ENCODE measurements around the gene OR4E2. TPM values are rescaled to one million over a fixed set of nuclear protein-coding genes. Genes with fewer than 3 reads are reported as not detected.

Gene OR4E2
- total RNA-seq, result not detected
- not detected for polyA plus RNA-seq
- long read RNA-seq, donor 1, result 0 reads
- long read RNA-seq, donor 2, result 0 reads
- long read RNA-seq, donor 3, result 0 reads
- long read RNA-seq, donor 4, result 0 reads
- long read RNA-seq, donor 5, result 0 reads

- Histone ChIP-seq H3K4me3 (no peak within 1 kb of the TSS), H3K36me3 (ENCODE audit: control insufficient read depth in 4 of 4, insufficient read depth in 4 of 4, low read length in 4 of 4) (no peaks in the 10 kb centered on the region), H3K9me3 (ENCODE audit: control insufficient read depth in 4 of 4, insufficient read depth in 3 of 4, low read length in 3 of 4) (peaks cover 0 to 6% (median 0%) of the 10 kb centered on the region in 4 donors), H3K27ac (ENCODE audit: low read depth in 1 of 2, low read length in 1 of 2) (no peak within 1 kb of the TSS), H3K4me1 (ENCODE audit: control insufficient read depth in 5 of 5, insufficient read depth in 5 of 5, low read length in 5 of 5) (peaks cover 0 to 5% (median 0%) of the 10 kb centered on the region in 5 donors), H3K27me3 (ENCODE audit: control insufficient read depth in 3 of 3, insufficient read depth in 3 of 3, low read length in 2 of 3) (peaks cover 0 to 2% (median 0%) of the 10 kb centered on the region in 3 donors), H3K9ac (ENCODE audit: insufficient read depth in 1 of 2, low read length in 2 of 2) (no peak within 1 kb of the TSS)
- 73 to 75% methylated on average over 2 of the region's 2 CpGs for WGBS, 2 donors
- DNase-seq (no peak), ATAC-seq (ENCODE audit: insufficient read depth, low FRiP score) (no peak)
- TF ChIP-seq CTCF (IDR thresholded peaks at IDR 0.05; ENCODE audit: control extremely low read depth, extremely low read depth), result no peak
These were observed at the start of gene OR4E2 for GRCh38 chr14:21653331-21653885. Gene OR4E2, plus strand, starts transcription at chr14:21653835. Its CDS starts 11,248 bp downstream, at chr14:21665083.

GRCh38 chr14:21612324-21612723 lies 41.3 kb upstream of the OR4E2 start:
- Histone ChIP-seq H3K4me1 (ENCODE audit: control insufficient read depth in 5 of 5, insufficient read depth in 5 of 5, low read length in 5 of 5) (no peaks in the 10 kb centered on the region), H3K9me3 (ENCODE audit: control insufficient read depth in 4 of 4, insufficient read depth in 3 of 4, low read length in 3 of 4) (no peaks in the 10 kb centered on the region), H3K27me3 (ENCODE audit: control insufficient read depth in 3 of 3, insufficient read depth in 3 of 3, low read length in 2 of 3) (no peaks in the 10 kb centered on the region), H3K27ac (ENCODE audit: low read depth in 1 of 2, low read length in 1 of 2) (no peak overlapping the region), H3K4me3 (no peak overlapping the region), H3K36me3 (ENCODE audit: control insufficient read depth in 4 of 4, insufficient read depth in 4 of 4, low read length in 4 of 4) (no peaks in the 10 kb centered on the region), H3K9ac (ENCODE audit: insufficient read depth in 1 of 2, low read length in 2 of 2) (no peak overlapping the region)
- WGBS, 2 donors, result 82 to 90% methylated on average over 6 of the region's 6 CpGs
- peak in 1 of 3 donors; percentile 1 for DNase-seq
- no peak for ATAC-seq (ENCODE audit: insufficient read depth, low FRiP score)
- no peak for TF ChIP-seq CTCF (IDR thresholded peaks at IDR 0.05; ENCODE audit: control extremely low read depth, extremely low read depth)

- DNase-seq (peak in 2 of 3 donors; percentile 2 to 52), ATAC-seq (ENCODE audit: insufficient read depth, low FRiP score) (no peak)
- Histone ChIP-seq H3K4me3 (no peak overlapping the region), H3K9ac (ENCODE audit: insufficient read depth in 1 of 2, low read length in 2 of 2) (no peak overlapping the region), H3K27me3 (ENCODE audit: control insufficient read depth in 3 of 3, insufficient read depth in 3 of 3, low read length in 2 of 3) (no peaks in the 10 kb centered on the region), H3K27ac (ENCODE audit: low read depth in 1 of 2, low read length in 1 of 2) (no peak overlapping the region), H3K4me1 (ENCODE audit: control insufficient read depth in 5 of 5, insufficient read depth in 5 of 5, low read length in 5 of 5) (no peaks in the 10 kb centered on the region), H3K36me3 (ENCODE audit: control insufficient read depth in 4 of 4, insufficient read depth in 4 of 4, low read length in 4 of 4) (no peaks in the 10 kb centered on the region), H3K9me3 (ENCODE audit: control insufficient read depth in 4 of 4, insufficient read depth in 3 of 4, low read length in 3 of 4) (no peaks in the 10 kb centered on the region)
- TF ChIP-seq CTCF (IDR thresholded peaks at IDR 0.05; ENCODE audit: control extremely low read depth, extremely low read depth), result no peak
- 19 to 27% methylated on average over 1 of the region's 1 CpG for WGBS, 2 donors
These were observed 39.4 kb upstream of the OR4E2 start for GRCh38 chr14:21614240-21614639.

GRCh38 chr14:21617614-21618013 lies 36.0 kb upstream of the OR4E2 start:
- ATAC-seq (ENCODE audit: insufficient read depth, low FRiP score) (no peak), DNase-seq (no peak)
- H3K4me1 ChIP-seq (ENCODE audit: control insufficient read depth in 5 of 5, insufficient read depth in 5 of 5, low read length in 5 of 5), result no peaks in the 10 kb centered on the region
- H3K27ac ChIP-seq (ENCODE audit: low read depth in 1 of 2, low read length in 1 of 2), result no peak overlapping the region
- no peaks in the 10 kb centered on the region for H3K36me3 ChIP-seq (ENCODE audit: control insufficient read depth in 4 of 4, insufficient read depth in 4 of 4, low read length in 4 of 4)
- WGBS, 2 donors, result 80 to 88% methylated on average over 8 of the region's 8 CpGs
- H3K4me3 ChIP-seq, result no peak overlapping the region
- no peaks in the 10 kb centered on the region for H3K27me3 ChIP-seq (ENCODE audit: control insufficient read depth in 3 of 3, insufficient read depth in 3 of 3, low read length in 2 of 3)
- H3K9ac ChIP-seq (ENCODE audit: insufficient read depth in 1 of 2, low read length in 2 of 2), result no peak overlapping the region
- no peaks in the 10 kb centered on the region for H3K9me3 ChIP-seq (ENCODE audit: control insufficient read depth in 4 of 4, insufficient read depth in 3 of 4, low read length in 3 of 4)
- no peak for TF ChIP-seq CTCF (IDR thresholded peaks at IDR 0.05; ENCODE audit: control extremely low read depth, extremely low read depth)
